A549 (cell line): Measurements from ENCODE around the gene L3MBTL4. TPM values are rescaled to one million over a fixed set of nuclear protein-coding genes. Genes with fewer than 3 reads are reported as not detected.

Experiments
- ATAC-seq, 2 experiments: fragments of 200-7000 bp in 1 of 2; fragments of >200 bp in 1 of 2; cut with Nextera tagmentation in 1 of 2; cut with Tn5 transposase in 1 of 2; 3 replicates each; pipeline versions ENCODE4 v1.8.0 to v1.9.1; 2018 to 2020; ENCODE audit warnings: mild to moderate bottlenecking in 1 of 2, moderate library complexity in 1 of 2
- CTCF ChIA-PET: fragments of 300-600 bp; sonication (Branson Sonifier 250); formaldehyde crosslinking; extraction: SDS; loops from one replicate; lab custom pipeline; 2021; ENCODE audit warnings: antibody characterized with exemption, inconsistent platforms; lab: Yijun Ruan, JAX
- POLR2A ChIA-PET: fragments of 350-600 bp; formaldehyde crosslinking; extraction: SDS; loops from one replicate; lab custom pipeline; 2021; ENCODE audit warnings: antibody characterized with exemption, inconsistent platforms; lab: Yijun Ruan, JAX
- DNase-seq, 2 experiments: peaks; one replicate each; pipeline versions ENCODE4 v3.0.0 to v3.0.0-alpha.2; 2011 to 2016; ENCODE audit warnings: low read depth in 1 of 2, low spot score in 1 of 2
- FAIRE-seq: peaks from 2 replicates; lab custom pipeline; 2011; peaks lifted over from hg19 to GRCh38; lab: Jason Lieb, UNC
- H3K27ac ChIP-seq, 2 experiments: fragments of >200 bp; sonication (Bioruptor Twin); formaldehyde crosslinking; 3 replicates each; pipeline ENCODE4 v1.5.1; 2016 to 2017
- H3K4me1 ChIP-seq: fragments of >200 bp; sonication (Bioruptor Twin); formaldehyde crosslinking; 3 replicates; pipeline ENCODE4 v1.6.1; 2016
- H3K4me2 ChIP-seq: fragments of >200 bp; sonication (Bioruptor Twin); formaldehyde crosslinking; 3 replicates; pipeline ENCODE4 v1.6.1; 2016
- H3K4me3 ChIP-seq: fragments of >200 bp; sonication (Bioruptor Twin); formaldehyde crosslinking; 3 replicates; pipeline ENCODE4 v1.5.1; 2016
- H3K9me3 ChIP-seq: fragments of >200 bp; sonication (Bioruptor Twin); formaldehyde crosslinking; 3 replicates; pipeline ENCODE4 v1.6.1; 2016
- BHLHE40 ChIP-seq: IDR thresholded peaks from 2 replicates; pipeline ENCODE4 v1.6.1; 2012; ENCODE audit warnings: low read depth, low read length, inconsistent platforms
- CBX2 ChIP-seq: fragments of 200-600 bp; sonication (generic); IDR thresholded peaks from 2 replicates; pipeline ENCODE4 v1.6.1; 2016; ENCODE audit warnings: low read depth, mild to moderate bottlenecking, borderline replicate concordance
- CBX8 ChIP-seq: fragments of 200-600 bp; sonication (generic); IDR thresholded peaks from 2 replicates; pipeline ENCODE4 v1.6.1; 2016
- CEBPB ChIP-seq, 2 experiments: fragments of >200 bp in 1 of 2; sonication (Bioruptor Twin) in 1 of 2; formaldehyde crosslinking in 1 of 2; IDR thresholded peaks; 2 replicates each; pipeline ENCODE4 v1.6.1; 2012 to 2016
- CHD4 ChIP-seq: fragments of 200-600 bp; sonication (generic); IDR thresholded peaks from 2 replicates; pipeline ENCODE4 v1.6.1; 2016; ENCODE audit warnings: antibody characterized with exemption, mild to moderate bottlenecking, borderline replicate concordance
- E2F6 ChIP-seq: IDR thresholded peaks from 2 replicates; pipeline ENCODE4 v1.6.1; 2012; ENCODE audit warnings: low read depth, borderline replicate concordance
- EP300 ChIP-seq, 2 experiments: fragments of >200 bp; sonication (Bioruptor Twin); formaldehyde crosslinking; IDR thresholded peaks; 2 replicates in 1 of 2; 3 replicates in 1 of 2; pipeline ENCODE4 v1.6.1; 2016 to 2017
- FOSL2 ChIP-seq, 2 experiments: fragments of 450-650 bp in 1 of 2; fragments of >200 bp in 1 of 2; sonication (Bioruptor Twin) in 1 of 2; formaldehyde crosslinking; IDR thresholded peaks; 2 replicates each; pipeline versions ENCODE4 v1.5.0 to v1.6.1; 2016 to 2020; ENCODE audit warnings: mild to moderate bottlenecking in 1 of 2, moderate library complexity in 1 of 2
- FOXS1 ChIP-seq: fragments of 250-450 bp; sonication (Bioruptor Pico); IDR thresholded peaks from 2 replicates; pipeline ENCODE4 v1.5.0; 2020; ENCODE audit warnings: mild to moderate bottlenecking, moderate library complexity
- HES2 ChIP-seq: fragments of >200 bp; sonication (Bioruptor Twin); formaldehyde crosslinking; IDR thresholded peaks from 2 replicates; pipeline ENCODE4 v1.6.1; 2016
- HEYL ChIP-seq: fragments of 250-450 bp; sonication (Bioruptor Pico); IDR thresholded peaks from 2 replicates; pipeline ENCODE4 v1.8.0; 2021; ENCODE audit warnings: mild to moderate bottlenecking, moderate library complexity
- HOXB13 ChIP-seq: fragments of 250-450 bp; sonication (Bioruptor Pico); IDR thresholded peaks from 2 replicates; pipeline ENCODE4 v1.5.0; 2020; ENCODE audit warnings: low read depth, mild to moderate bottlenecking, moderate library complexity
- HOXB5 ChIP-seq: fragments of 250-450 bp; sonication (Bioruptor Pico); IDR thresholded peaks from 2 replicates; pipeline ENCODE4 v1.5.0; 2020; ENCODE audit warnings: mild to moderate bottlenecking, moderate library complexity
- KDM1A ChIP-seq: fragments of 200-600 bp; sonication (generic); IDR thresholded peaks from 2 replicates; pipeline ENCODE4 v1.6.1; 2016; ENCODE audit warnings: low read depth, mild to moderate bottlenecking
- MAFK ChIP-seq: fragments of 450-650 bp; IDR thresholded peaks from 2 replicates; pipeline ENCODE4 v1.6.1; 2014; ENCODE audit not compliant: partially characterized antibody
- MAX ChIP-seq: IDR thresholded peaks from 2 replicates; pipeline ENCODE4 v1.6.1; 2012
- MAZ ChIP-seq: fragments of 150-350 bp; IDR thresholded peaks from 2 replicates; pipeline ENCODE4 v1.6.1; 2014; ENCODE audit warnings: antibody characterized with exemption, low read depth, low read length, borderline replicate concordance
- NFE2L2 ChIP-seq: fragments of 150-350 bp; conservative IDR thresholded peaks from 2 replicates; pipeline ENCODE4 v1.6.1; 2014; ENCODE audit warnings: low read length
- NR3C1 ChIP-seq: fragments of >200 bp; sonication (Bioruptor Twin); formaldehyde crosslinking; IDR thresholded peaks from 3 replicates; pipeline ENCODE4 v1.6.1; 2017
- PBX3 ChIP-seq: IDR thresholded peaks from 2 replicates; pipeline ENCODE4 v1.6.1; 2012
- PHF8 ChIP-seq: fragments of 200-600 bp; sonication (generic); IDR thresholded peaks from 2 replicates; pipeline ENCODE4 v1.6.1; 2016; ENCODE audit warnings: low read depth, mild to moderate bottlenecking, antibody characterized with exemption, moderate library complexity, borderline replicate concordance
- POLR2A ChIP-seq: IDR thresholded peaks from 2 replicates; pipeline ENCODE4 v1.6.1; 2012; ENCODE audit warnings: mild to moderate bottlenecking, low read length
- POLR2AphosphoS2 ChIP-seq: conservative IDR thresholded peaks from 2 replicates; pipeline ENCODE4 v1.6.1; 2012; ENCODE audit warnings: low read length, improper control_type of control experiment, inconsistent platforms
- RARB ChIP-seq: fragments of 250-450 bp; sonication (Bioruptor Pico); IDR thresholded peaks from 2 replicates; pipeline ENCODE4 v1.8.0; 2021; ENCODE audit warnings: mild to moderate bottlenecking, moderate library complexity
- RCOR1 ChIP-seq: fragments of 150-350 bp; IDR thresholded peaks from 2 replicates; pipeline ENCODE4 v1.6.1; 2014; ENCODE audit warnings: antibody characterized with exemption, low read length, low read depth
- RFX5 ChIP-seq: fragments of 450-650 bp; IDR thresholded peaks from 2 replicates; pipeline ENCODE4 v1.7.1; 2014; ENCODE audit warnings: antibody characterized with exemption, mild to moderate bottlenecking, moderate library complexity
- SREBF2 ChIP-seq: fragments of 450-650 bp; IDR thresholded peaks from 2 replicates; pipeline ENCODE4 v1.6.1; 2014; ENCODE audit warnings: mild to moderate bottlenecking, moderate library complexity
- TP53 ChIP-seq: fragments of 250-450 bp; sonication (Bioruptor Pico); IDR thresholded peaks from 2 replicates; pipeline ENCODE4 v1.5.0; 2021; ENCODE audit warnings: mild to moderate bottlenecking, moderate library complexity
- ZC3H11A ChIP-seq: fragments of 450-650 bp; IDR thresholded peaks from 2 replicates; pipeline ENCODE4 v1.6.1; 2014; ENCODE audit warnings: antibody characterized with exemption, mild to moderate bottlenecking
- ZFP36 ChIP-seq: fragments of 450-650 bp; IDR thresholded peaks from 2 replicates; pipeline ENCODE4 v1.6.1; 2014; ENCODE audit warnings: borderline replicate concordance; ENCODE audit not compliant: partially characterized antibody
- ZNF302 ChIP-seq: fragments of 250-450 bp; sonication (Bioruptor Pico); IDR thresholded peaks from 2 replicates; pipeline ENCODE4 v1.9.0; 2021; ENCODE audit warnings: inconsistent platforms, mild to moderate bottlenecking, moderate library complexity
- ZSCAN20 ChIP-seq: fragments of 250-450 bp; sonication (Bioruptor Pico); IDR thresholded peaks from 2 replicates; pipeline ENCODE4 v1.8.0; 2022; ENCODE audit warnings: mild to moderate bottlenecking, moderate library complexity
- WGBS: methylation state at CpG from one replicate; pipeline ENCODE4 v1.1.6; 2017; ENCODE audit errors: missing lambda C conversion rate; 5-methylcytosine and 5-hydroxymethylcytosine counted together
- polyA plus RNA-seq, 4 experiments: library from polyadenylated mRNA; depleted of rRNA in 3 of 4; stranded (reverse); fragments of >200 nt; fragmentation: RNase III in 1 of 4; extraction: RNeasy Plus Mini Kit Qiagen cat#74134 plus additional on column Dnase treatment in 1 of 4; gene quantifications; 2 replicates in 3 of 4; 3 replicates in 1 of 4; pipeline ENCODE4 v1.2.3, GENCODE V29; 2011 to 2017

L3MBTL4 gene
- polyA plus RNA-seq, 2 of the 4 experiments (the other 2 are of a cell fraction) = 0.03 to 0.06 TPM

- DNase-seq (no peak), FAIRE-seq (no peak)
Measured at GRCh38 chr18:6009756-6010155, 405.0 kb downstream of the L3MBTL4 start.

GRCh38 chr18:6004683-6005082 is 410.0 kb downstream of the L3MBTL4 start:
- WGBS = 45% methylated on average over 3 of the region's 3 CpGs
- DNase-seq = no peak
- Histone ChIP-seq H3K27ac (no peak overlapping the region), H3K4me2 (no peak overlapping the region), H3K4me3 (no peak overlapping the region), H3K4me1 (no peaks in the 10 kb centered on the region), H3K9me3 (no peaks in the 10 kb centered on the region)
- CTCF ChIA-PET = interaction anchor here (0.7 kb wide), 1 partner anchor 194 kb away, joined by 3 read pairs; no protein-coding TSS in a partner anchor
- TF ChIP-seq E2F6 (no peak), ZSCAN20 (CRISPR knock-in tag) (no peak), ZNF302 (no peak), MAX (no peak), CHD4 (no peak)
- no peak for ATAC-seq
- POLR2A ChIA-PET = no interaction called here
- no peak for FAIRE-seq

More at GRCh38 chr18:6009756-6010155, 405.0 kb downstream of the L3MBTL4 start:
- CTCF ChIA-PET = no interaction called here
- no peak for ATAC-seq
- POLR2A ChIA-PET = no interaction called here
- no peaks in the 10 kb centered on the region for H3K9me3 ChIP-seq
- H3K4me1 ChIP-seq = no peaks in the 10 kb centered on the region
- H3K4me3 ChIP-seq = no peak overlapping the region
- no peak overlapping the region for H3K4me2 ChIP-seq
- 14% methylated on average over 4 of the region's 4 CpGs for WGBS
- no peak overlapping the region for H3K27ac ChIP-seq
- TF ChIP-seq MAFK (no peak), CBX2 (no peak), HOXB13 (CRISPR knock-in tag) (no peak), ZFP36 (no peak), POLR2AphosphoS2 (no peak), PBX3 (no peak), HOXB5 (no peak), CEBPB (IDR thresholded peaks at IDR 0.05) (no peak), CBX8 (no peak), RFX5 (no peak), RCOR1 (no peak), FOSL2 (IDR thresholded peaks at IDR 0.05) (no peak), FOSL2 (CRISPR knock-in tag; IDR thresholded peaks at IDR 0.05) (no peak), MAZ (no peak), HES2 (no peak)

- H3K4me3 ChIP-seq = no peak overlapping the region
- WGBS = 5% methylated on average over 3 of the region's 3 CpGs
- no peaks in the 10 kb centered on the region for H3K9me3 ChIP-seq
- no peak overlapping the region for H3K4me2 ChIP-seq
- H3K27ac ChIP-seq = no peak overlapping the region
- no peaks in the 10 kb centered on the region for H3K4me1 ChIP-seq
- DNase-seq = no peak
- TF ChIP-seq RARB (no peak), HEYL (CRISPR knock-in tag) (no peak), EP300 (IDR thresholded peaks at IDR 0.05) (no peak), E2F6 (no peak), ZC3H11A (no peak), CBX2 (no peak), NR3C1 (no peak), POLR2A (no peak), NFE2L2 (no peak), HOXB5 (no peak), SREBF2 (no peak), MAX (no peak), CEBPB (IDR thresholded peaks at IDR 0.05) (no peak), TP53 (CRISPR knock-in tag) (no peak), BHLHE40 (no peak), PHF8 (no peak), FOXS1 (CRISPR knock-in tag) (no peak), KDM1A (no peak)
- TF ChIP-seq, all 56 proteins: peak for 0
- ChIA-PET CTCF (no interaction called here), POLR2A (no interaction called here)
- no peak for FAIRE-seq
- ATAC-seq = no peak
Measured at GRCh38 chr18:6004119-6004518, 410.6 kb downstream of the L3MBTL4 start.
